HG03060 (cell line): ENCODE measurements around the gene ATMIN.

Experiments
- ATAC-seq: cut with Tn5 transposase; IDR thresholded peaks from one replicate; pipeline ENCODE4 v1.9.1; 2021; ENCODE audit warnings: low read depth, moderate number of reproducible peaks; ENCODE audit not compliant: unreplicated experiment

The ATMIN gene

DNA sequence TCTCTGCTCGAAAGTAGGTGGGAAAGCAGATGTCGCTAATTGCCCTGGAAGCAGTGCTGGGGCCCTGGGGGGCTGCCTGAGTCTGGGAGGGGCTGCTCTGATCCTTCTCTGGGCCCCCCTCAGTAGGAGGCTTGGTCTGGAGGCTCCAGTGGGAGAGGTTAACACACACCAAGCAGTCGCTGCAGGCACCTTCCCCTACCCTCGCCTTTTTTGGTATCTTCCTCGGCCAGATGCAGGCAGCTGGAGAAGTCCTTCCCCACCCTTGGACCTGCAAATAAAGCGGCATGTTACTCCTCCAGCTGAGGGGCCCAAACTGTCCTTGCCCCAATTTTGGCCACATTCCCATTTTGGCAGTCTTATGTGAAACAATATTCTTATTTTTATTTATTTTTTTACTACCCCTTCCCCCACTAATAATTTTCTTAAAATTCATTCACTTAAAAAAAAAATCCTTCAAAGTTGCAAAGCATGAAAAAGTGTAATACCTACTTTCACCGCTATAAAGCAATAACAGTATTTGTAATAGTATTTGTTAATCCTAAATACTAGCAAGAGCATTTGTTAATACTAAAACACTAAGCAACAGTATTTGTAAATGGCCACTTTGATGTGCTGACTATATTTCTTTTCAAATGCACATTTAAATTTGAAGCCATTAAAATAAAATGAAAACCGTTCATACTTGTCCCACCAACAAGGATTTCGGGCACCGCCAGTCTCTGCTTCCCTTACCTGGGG lies 26.4 kb downstream of the ATMIN start:
- ATAC-seq, result no peak

DNA sequence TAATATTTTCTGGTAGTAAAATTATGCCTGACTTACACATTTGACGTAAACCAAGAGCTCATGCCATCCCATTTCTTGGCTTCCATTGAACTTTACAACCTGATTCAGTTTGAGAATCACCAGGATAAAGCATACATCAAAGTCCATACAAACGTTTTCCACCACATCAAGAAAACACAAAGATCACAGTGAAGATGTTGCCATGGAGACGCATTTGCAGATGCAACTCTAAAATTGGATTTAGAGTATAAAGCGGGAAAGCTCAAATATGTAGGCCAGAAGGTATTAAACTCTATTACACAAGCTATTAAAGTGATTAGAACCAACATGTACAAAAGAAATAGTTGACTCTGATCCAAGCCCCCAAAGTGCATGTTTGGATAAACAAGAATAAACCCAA lies 31.0 kb downstream of the ATMIN start:
- no peak for ATAC-seq

DNA sequence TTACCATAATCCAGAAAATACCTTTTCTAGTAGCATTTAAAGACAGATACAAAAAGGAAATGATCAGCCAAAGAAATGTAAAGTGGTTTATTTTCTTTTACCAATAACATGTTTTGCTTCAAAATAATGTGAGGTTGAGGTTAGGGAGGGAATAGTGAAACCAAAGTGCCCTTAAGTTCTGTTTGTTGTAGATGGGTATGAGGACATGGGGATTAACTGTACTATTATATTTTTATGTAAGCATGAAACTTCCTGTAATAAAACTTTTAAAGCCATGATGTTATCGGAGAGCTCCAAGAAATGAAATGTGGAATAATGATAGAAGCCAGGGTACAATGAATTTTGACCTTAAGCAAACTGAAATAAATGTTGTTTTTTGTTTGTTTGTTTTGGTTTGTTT lies 31.5 kb downstream of the ATMIN start:
- ATAC-seq, result no peak

DNA sequence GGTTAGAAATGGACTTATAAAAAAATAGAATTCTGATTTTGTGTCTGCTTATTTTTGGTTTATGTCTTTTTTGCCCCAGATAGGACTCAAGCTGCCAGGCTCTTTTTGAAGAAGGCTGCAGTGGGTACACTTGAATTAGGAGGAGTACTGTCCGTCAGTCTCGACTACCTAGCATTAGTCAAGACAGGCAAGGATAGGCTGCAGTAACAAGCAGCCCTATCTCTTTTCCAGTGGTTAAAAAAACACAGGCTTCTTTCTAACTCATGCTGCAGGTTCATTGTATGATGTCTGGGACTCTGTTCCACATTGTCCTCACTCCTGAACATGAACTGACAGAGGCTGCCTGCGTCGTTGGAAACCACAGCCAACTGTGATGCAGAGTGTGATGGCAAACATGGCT lies 33.4 kb downstream of the ATMIN start:
- ATAC-seq, result no peak

DNA sequence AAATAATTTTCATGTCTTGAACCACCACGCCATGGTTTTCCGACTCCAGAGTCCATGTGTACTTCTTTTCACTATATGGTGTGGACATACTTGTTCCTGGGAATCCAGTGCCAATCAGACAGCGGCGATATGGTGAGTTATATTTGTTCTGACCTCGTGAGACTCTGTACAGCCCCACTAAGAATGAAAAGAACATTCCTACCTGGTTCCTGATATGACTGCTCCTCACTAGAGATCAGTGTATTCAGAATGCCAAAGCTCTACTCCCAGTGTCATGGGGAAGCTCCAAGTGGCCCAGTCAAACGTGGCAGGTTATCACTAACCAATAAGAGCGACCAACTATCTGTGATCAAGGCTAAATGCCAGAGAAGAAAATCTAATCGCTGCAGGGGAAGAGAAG lies 35.3 kb downstream of the ATMIN start:
- no peak for ATAC-seq

DNA sequence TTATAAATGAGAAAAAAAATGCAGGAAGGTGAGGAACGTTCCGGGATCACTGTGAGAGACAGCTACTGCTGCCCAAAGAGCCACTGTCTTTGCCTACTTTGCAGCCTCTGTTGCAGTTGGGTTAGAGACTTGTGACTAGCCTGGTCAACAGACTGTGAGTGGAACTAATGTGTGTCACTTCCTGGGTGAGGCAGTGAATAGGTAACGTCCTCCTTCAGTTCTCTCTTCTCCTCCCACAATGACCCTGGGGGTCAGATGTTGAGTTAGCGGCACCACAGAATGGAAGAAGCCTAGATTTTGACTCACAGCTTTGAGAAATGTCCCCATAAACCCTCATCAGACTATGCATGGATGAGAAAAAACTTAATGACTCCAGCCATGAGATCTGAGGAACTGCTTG lies 36.2 kb downstream of the ATMIN start:
- ATAC-seq, result no peak

DNA sequence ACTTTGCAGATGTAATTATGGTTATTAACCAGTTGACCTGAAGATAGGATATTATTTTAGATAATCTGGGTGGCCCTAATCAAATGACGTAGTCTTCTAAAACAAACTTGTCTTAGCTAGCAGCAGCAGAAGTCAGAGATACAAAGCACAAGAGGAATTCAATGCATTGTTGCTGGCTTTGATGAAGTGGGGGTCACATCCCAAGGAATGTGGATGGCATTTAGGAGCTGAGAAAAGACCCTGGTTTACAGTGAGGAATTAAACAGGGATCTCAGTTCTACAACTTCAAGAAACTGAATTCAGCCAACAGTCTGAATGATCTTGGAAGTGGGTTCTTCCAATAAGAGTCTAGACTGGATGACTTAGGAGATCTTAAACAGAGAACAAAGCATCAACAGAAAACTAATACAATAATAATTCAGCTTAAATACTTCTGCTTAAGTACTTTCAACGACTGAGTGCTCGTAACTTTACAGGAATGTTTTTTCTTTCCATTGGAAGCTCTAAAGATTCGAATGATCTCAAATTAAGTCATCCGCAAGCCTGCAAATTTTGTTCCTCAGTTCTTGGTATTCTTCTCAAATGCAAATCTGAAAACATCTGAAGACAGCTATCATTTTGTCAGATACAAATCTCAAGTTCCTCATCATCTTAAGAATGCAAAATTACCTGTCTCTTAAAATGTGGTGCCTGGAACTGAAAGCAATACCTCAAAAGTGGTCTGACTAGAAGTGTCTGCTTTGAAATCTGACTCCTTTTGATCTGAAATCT lies 38.1 kb downstream of the ATMIN start:
- ATAC-seq, result no peak

DNA sequence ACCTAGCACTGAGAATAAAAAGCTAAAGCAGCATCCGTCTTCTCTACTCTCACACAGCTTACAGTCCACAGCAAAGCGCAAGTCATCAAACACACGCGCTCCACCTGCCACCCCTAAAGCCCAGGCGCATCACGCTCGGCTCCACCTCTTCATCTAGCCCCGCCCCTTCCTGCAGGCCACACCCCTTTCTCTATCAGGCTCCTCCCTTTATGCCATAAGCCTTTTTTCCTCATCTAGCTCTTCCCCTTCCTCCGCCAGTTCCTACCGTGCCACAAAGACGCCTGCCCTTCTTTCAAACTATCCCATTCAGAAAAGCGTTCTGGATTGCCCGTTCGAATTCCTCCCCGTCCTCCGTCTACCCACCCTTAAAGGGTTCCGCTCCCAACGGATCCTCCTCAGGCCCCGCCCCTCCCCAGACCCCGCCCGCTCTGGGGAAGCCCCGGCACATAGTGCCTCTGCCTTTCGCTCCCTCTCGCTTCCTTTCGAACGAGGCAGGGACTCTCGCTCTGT lies 41.0 kb downstream of the ATMIN start:
- ATAC-seq, result peak; percentile 47

DNA sequence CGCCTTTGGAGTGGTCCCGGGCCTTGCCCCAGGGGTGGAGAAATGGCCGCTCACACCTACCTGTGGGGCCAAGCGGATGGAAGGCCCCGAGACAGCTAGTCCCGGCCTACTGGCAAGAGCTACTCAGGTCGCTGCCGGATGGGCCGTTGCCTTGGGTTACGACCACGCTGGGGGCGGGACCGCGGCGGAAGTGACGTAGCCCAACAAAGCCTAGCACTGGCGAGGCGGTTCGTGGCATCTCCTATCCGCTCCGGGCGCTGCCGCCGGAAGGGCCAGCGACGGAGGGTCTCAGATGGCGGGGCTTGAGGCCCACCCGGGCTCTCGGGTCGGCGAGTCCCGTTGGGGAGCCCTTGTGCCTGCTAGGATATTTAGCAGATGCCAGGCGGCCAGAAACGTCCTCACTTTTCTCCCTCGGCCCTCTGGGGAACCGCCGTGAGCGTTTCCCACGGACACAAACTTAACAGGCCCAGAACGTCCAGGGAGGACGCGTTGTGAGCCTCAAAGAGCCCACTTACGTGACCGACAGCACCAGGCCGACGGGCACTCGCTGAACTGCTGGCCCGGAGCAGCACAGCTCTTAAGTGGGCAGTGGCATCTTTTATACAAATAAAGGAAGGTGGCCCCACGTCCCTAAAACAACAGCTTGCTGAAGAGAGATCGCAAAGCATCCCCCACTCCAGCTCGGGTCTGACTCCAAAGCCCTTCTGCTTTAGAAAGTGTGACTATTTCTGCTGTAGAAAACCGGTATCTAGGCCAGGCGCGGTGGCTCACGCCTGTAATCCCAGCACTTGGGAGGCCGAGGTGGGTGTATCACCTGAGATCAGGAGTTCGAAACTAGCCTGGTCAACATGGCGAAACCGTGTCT lies 41.7 kb downstream of the ATMIN start, which contains the start of gene C16orf46:
Gene C16orf46, minus strand, starts transcription at position 163 of the 865 bp plus-strand sequence. CDS start 13,283 bp downstream, outside the sequence.
- ATAC-seq, result peak; percentile 85

DNA sequence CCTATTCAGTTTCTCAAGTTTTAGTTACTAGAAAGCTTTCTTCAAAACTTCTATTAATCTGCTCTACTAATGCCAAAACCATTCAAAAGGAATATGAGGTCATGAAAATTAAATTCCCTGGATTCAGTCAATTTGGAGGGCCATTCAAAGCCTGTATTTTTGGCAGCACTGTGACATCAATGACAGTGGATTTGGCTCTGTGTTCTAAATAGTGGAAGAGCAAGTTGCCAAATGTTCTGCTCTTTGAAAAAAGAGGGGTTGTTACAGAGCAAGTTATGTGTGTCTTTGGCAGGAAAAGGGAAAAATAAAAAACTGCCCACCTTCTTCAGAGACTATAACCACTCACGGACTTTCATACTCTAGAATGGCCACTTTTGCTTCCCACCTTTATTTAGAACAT lies 44.6 kb downstream of the ATMIN start:
- ATAC-seq, result no peak

DNA sequence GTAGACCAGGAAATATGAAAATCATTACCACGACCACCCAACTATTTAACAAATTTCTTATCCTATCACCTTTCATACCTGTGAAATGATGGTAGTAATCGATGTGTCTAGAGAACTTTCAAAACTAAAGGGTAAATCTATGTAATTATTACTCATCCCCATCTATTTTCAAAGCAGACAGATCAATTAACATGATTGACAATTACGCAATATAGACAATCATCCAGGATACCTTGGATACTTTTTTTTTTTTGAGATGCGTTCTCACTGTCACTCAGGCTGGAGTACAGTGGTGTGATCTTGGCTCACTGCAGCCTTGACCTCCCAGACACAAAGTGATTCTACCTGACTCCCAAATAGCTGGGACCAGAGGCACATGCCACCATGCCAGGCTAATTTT lies 45.4 kb downstream of the ATMIN start:
- no peak for ATAC-seq

DNA sequence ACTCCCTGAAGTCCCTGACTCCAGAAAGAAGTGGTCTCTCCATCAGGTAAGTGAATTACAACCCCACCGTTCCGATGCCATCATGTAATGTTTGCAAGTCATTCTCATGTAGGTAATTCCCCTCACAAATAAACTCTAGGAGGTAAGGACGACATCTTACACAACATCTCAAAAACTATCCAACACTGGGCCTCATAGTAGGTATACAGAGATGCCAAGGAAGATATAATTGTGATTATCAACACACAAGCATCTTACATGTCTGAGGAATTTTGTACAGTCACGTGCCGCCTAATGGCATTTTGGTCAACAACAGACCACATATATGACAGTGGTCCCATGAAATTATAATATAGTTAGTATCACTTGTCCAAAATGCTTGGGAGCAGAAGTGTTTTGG lies 53.2 kb downstream of the ATMIN start:
- ATAC-seq, result no peak

DNA sequence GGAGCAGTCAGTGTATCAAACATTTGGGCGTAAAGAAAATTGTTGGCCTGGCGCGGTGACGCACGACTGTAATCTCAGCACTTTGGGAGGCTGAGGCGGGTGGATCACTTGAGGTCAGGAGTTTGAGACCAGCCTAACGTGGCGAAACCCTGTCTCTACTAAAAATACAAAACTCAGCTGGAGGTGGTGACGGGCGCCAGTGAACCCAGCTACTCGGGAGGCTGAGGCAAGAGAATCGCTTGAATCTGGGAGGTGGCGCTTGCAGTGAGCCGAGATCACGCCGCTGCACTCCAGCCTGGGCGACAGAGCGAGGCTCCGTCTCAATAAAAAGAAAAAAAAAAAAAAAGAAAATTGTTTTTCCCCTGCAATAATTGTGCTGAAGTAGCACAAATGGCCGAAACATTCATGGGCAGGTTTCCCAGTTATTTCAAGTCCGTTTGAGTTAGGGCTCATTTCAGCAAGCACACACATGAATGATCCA lies 59.2 kb downstream of the ATMIN start:
- ATAC-seq, result no peak

DNA sequence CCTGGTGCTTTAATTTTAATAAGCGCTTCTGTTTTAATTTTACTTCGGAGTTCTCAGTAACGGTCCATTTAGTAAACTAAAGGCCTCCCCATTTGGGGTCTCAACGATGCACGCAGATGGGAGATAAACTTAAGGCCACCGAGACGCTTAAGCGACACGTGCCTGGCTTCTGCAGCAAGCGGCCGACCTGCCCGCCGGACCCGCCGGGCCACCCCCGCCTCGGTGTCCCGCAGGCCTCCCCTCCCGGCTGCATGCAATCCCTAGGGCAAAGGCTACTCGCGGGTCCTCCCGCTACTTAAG lies 60.0 kb downstream of the ATMIN start:
- peak; percentile 2 for ATAC-seq

DNA sequence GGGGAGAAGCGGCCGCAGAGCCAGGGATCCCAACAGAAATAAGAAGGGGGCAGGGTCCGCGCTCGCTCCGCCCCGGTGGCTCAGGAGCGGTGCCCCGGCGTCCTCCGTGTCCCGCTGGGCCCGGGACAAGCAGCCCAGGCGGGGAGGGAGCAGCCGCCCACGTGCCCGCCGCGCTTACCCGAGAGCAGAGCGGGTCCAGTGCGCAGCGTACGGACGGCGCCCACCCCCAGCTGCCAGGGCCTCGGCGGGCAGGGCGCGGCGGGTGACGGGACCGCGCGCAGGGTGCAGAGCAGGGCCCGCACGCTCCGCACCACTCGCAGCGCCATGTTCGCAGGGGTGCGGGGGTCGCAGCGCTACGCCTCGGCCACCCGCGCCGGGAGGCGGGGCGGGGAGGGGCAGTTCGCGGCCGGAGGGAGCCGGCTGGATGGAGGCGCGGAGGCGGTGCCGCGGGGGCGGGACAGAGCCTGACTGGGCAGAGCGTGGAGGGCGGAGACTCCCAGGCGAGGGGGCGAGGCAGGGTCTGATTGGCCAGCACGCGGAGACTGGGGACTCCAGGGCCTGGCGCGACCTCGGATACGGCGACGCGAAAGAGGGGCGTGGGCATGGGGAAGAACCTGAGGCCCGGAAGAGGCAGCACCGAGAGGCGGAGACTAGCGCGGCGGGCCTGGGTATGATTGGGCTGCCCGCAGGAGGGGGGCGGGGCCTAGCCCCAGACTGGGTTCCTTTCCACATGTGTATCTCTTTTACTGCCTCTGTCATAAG lies 60.5 kb downstream of the ATMIN start, which contains the start of gene GCSH:
Gene GCSH, minus strand, starts transcription at position 443 of the 762 bp plus-strand sequence. Its CDS starts 117 bp downstream, at position 326.
- ATAC-seq, result peak; percentile 94

DNA sequence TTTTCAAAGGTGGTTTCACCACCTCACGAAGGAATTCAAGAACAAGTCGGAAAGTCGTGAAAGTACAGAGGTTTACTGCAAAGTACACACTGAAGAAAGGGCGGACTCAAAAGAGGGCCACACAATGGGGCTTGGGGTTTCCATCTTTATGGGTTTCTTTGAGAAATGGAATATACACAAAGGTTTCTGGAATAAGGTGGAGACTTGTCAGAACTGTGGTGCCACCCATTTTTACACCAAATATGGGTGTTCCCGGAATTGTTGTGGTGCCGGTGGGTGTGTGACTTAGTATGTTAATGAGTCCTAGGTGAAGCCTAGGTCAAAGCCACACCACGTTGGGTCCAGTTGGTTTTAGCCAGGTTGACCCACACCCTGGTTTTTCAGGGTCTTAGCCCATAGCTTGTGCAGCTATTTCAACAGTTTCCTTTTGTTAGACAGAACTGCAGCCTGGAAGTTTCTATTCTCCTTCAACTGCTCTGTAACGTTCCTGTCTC lies 61.1 kb downstream of the ATMIN start:
- ATAC-seq, result no peak
